Sigmoid colon (tissue), 4 donors: Measurements from ENCODE around the gene SLF1.

Source experiments
- CTCF ChIP-seq, 4 experiments: fragments of 450-650 bp in 3 of 4; fragments of 200-600 bp in 1 of 4; IDR thresholded peaks; one replicate each; pipeline ENCODE4 v1.5.1; 2016 to 2019; ENCODE audit warnings: antibody characterized with exemption in 4 of 4, mild to moderate bottlenecking in 3 of 4, moderate library complexity in 2 of 4
- EP300 ChIP-seq, 4 donors: sonication (generic); formaldehyde crosslinking; IDR thresholded peaks; one replicate each; pipeline ENCODE4 v1.6.1; 2017; ENCODE audit warnings: antibody characterized with exemption in 4 of 4
- POLR2A ChIP-seq, 2 donors: fragments of 450-650 bp; IDR thresholded peaks; one replicate each; pipeline ENCODE4 v1.6.1; 2016; ENCODE audit warnings: antibody characterized with exemption in 2 of 2, mild to moderate bottlenecking in 2 of 2, moderate library complexity in 2 of 2

- TF ChIP-seq CTCF (IDR thresholded peaks at IDR 0.05) (no peak), POLR2A (IDR thresholded peaks at IDR 0.05) (no peak), EP300 (IDR thresholded peaks at IDR 0.05) (no peak)
Observed at GRCh38 chr5:94575196-94575595, 43.3 kb upstream of the SLF1 start.
